ENCODE measurements around the gene RIC1. TPM values are rescaled to one million over a fixed set of nuclear protein-coding genes. Genes with fewer than 3 reads are reported as not detected.

RIC1 gene
- total and polyA plus RNA-seq, 9 of the 15 experiments (the other 6 are each of a cell fraction or from before 2014, with no cell fraction given), result 3.2 to 25.8 (median 15.0) TPM

- DNase-seq (ENCODE audit: extremely low read depth in 1 of 4, low spot score in 3 of 4) (no peak), FAIRE-seq (no peak), ATAC-seq (no peak)
- intact Hi-C loops (cut with micrococcal nuclease) (loop anchor here (10.0 kb wide), 1 partner anchor 841 kb away; no protein-coding TSS in a partner anchor), in situ Hi-C loops (cut with MboI) (loop anchor here (10.0 to 25.0 kb wide), 2 partner anchors 409 to 841 kb away; partner anchors contain the start of gene INSL6)
- no peaks in the 10 kb centered on the region for H3K9me3 ChIP-seq (replicated peaks; ENCODE audit: control insufficient read depth, insufficient read depth, low read depth, low read length)
- no TSS peak for BruUV-seq (replicated peaks)
- no peaks in the 10 kb centered on the region for H3K9me1 ChIP-seq (ENCODE audit: control insufficient read depth, insufficient read depth, low read length)
- POLR2A ChIA-PET, result interaction anchor here (0.9 to 1.4 kb wide), 2 partner anchors 13 to 166 kb away, joined by 3 read pairs; no protein-coding TSS in a partner anchor
- H3K27ac ChIP-seq (ENCODE audit: extremely low read depth, low read depth, low read length), result no peak overlapping the region
- no peak overlapping the region for H3K4me3 ChIP-seq
- no peak overlapping the region for H2AFZ ChIP-seq (ENCODE audit: low read depth, low read length)
- no peak overlapping the region for H3K4me2 ChIP-seq (ENCODE audit: insufficient read depth, low read length)
- no peak overlapping the region for H3K9ac ChIP-seq (ENCODE audit: insufficient read depth in 1 of 2, low read depth in 2 of 2, low read length in 2 of 2)
- WGBS (ENCODE audit: insufficient coverage, low coverage, missing lambda C conversion rate), result 4% methylated on average over 2 of the region's 2 CpGs
- TF ChIP-seq TFE3 (CRISPR knock-in tag; IDR thresholded peaks at IDR 0.05) (no peak), UBTF (IDR thresholded peaks at IDR 0.05; ENCODE audit: borderline replicate concordance in 1 of 2, low read depth in 2 of 2, low read length in 2 of 2) (no peak), ZFPM2 (CRISPR knock-in tag; IDR thresholded peaks at IDR 0.05) (no peak), POLR2G (IDR thresholded peaks at IDR 0.05; ENCODE audit: low read depth, low read length) (no peak), NFIC (IDR thresholded peaks at IDR 0.05) (peak; percentile 57; the same call in 1 of the 2 replicates)
- no peaks in the 10 kb centered on the region for H3K36me3 ChIP-seq (ENCODE audit: control insufficient read depth, insufficient read depth, low read length)
- no peaks in the 10 kb centered on the region for H4K20me1 ChIP-seq (replicated peaks; ENCODE audit: control insufficient read depth, insufficient read depth, low read length)
- no peaks in the 10 kb centered on the region for H3K27me3 ChIP-seq (ENCODE audit: control insufficient read depth in 2 of 2, insufficient read depth in 2 of 2, low read length in 2 of 2)
- CTCF ChIA-PET (ENCODE audit: low intra/inter-chr PET ratio), result no interaction called here
- H3K79me2 ChIP-seq (ENCODE audit: control insufficient read depth, insufficient read depth, low read length), result no peaks in the 10 kb centered on the region
- no peaks in the 10 kb centered on the region for H3K4me1 ChIP-seq (replicated peaks in 1 of 2; ENCODE audit: control insufficient read depth in 2 of 2, insufficient read depth in 2 of 2, low read length in 2 of 2)
These were observed 32.7 kb upstream of the RIC1 start for GRCh38 chr9:5596173-5596572.
